Activated gamma-delta T cell treated with anti-CD3 and anti-CD28 coated beads, Interleukin-2, amount 50 U/mL, for 16 hours (primary cell): ENCODE measurements around the gene GMDS.
"Not testable (repeated sequence)": the region's sequence is repeated elsewhere in the genome, so short reads cannot be mapped to it uniquely, and the experiment has no call there.

ENCODE experiments used
- DNase-seq: peaks from one replicate; pipeline ENCODE4 v3.0.0-alpha.2; 2020; ENCODE audit warnings: low read depth

GMDS gene

GRCh38 chr6:1858196-1858595 lies 387.2 kb downstream of the GMDS start:
- no peak for DNase-seq

- DNase-seq, result no peak
These were observed 389.0 kb downstream of the GMDS start for GRCh38 chr6:1856381-1856780.

GRCh38 chr6:1855890-1856289 lies 389.5 kb downstream of the GMDS start:
- no peak for DNase-seq

GRCh38 chr6:1854296-1854695 lies 391.1 kb downstream of the GMDS start:
- DNase-seq, result no peak

GRCh38 chr6:1853761-1854160 lies 391.6 kb downstream of the GMDS start:
- no peak for DNase-seq

GRCh38 chr6:1851681-1852456 lies 393.5 kb downstream of the GMDS start:
- no peak for DNase-seq

GRCh38 chr6:1850840-1851157 lies 394.6 kb downstream of the GMDS start:
- no peak for DNase-seq

GRCh38 chr6:1850121-1850839 lies 395.1 kb downstream of the GMDS start:
- no peak for DNase-seq

GRCh38 chr6:1849691-1850090 lies 395.7 kb downstream of the GMDS start:
- no peak for DNase-seq

GRCh38 chr6:1848752-1849151 lies 396.7 kb downstream of the GMDS start:
- DNase-seq, result no peak

- no peak for DNase-seq
These were observed 398.8 kb downstream of the GMDS start for GRCh38 chr6:1846611-1847010.

- DNase-seq, result not testable (repeated sequence)
These were observed 399.9 kb downstream of the GMDS start for GRCh38 chr6:1845543-1845942.

- DNase-seq, result no peak
These were observed 403.1 kb downstream of the GMDS start for GRCh38 chr6:1842334-1842733.

GRCh38 chr6:1841136-1841535 lies 404.3 kb downstream of the GMDS start:
- DNase-seq, result no peak

GRCh38 chr6:1840491-1841121 lies 404.8 kb downstream of the GMDS start:
- DNase-seq, result no peak

GRCh38 chr6:1839361-1839760 lies 406.0 kb downstream of the GMDS start:
- no peak for DNase-seq

GRCh38 chr6:1838604-1839213 lies 406.7 kb downstream of the GMDS start:
- DNase-seq, result no peak

- DNase-seq, result no peak
These were observed 407.6 kb downstream of the GMDS start for GRCh38 chr6:1837826-1838225.

- DNase-seq, result no peak
These were observed 408.7 kb downstream of the GMDS start for GRCh38 chr6:1836690-1837089.

GRCh38 chr6:1834646-1835516 lies 410.5 kb downstream of the GMDS start:
- no peak for DNase-seq

- no peak for DNase-seq
These were observed 411.2 kb downstream of the GMDS start for GRCh38 chr6:1834207-1834606.
